ENCODE measurements around the gene BAIAP2. TPM values are rescaled to one million over a fixed set of nuclear protein-coding genes. Genes with fewer than 3 reads are reported as not detected.

Gene BAIAP2
- total RNA-seq, 1 donor from 2014 or later: 27.9 TPM

- no peak for DNase-seq
- Histone ChIP-seq H3K27ac (replicated peaks) (peak overlapping the region; percentile 84), H3K27me3 (ENCODE audit: low read depth) (no peaks in the 10 kb centered on the region), H3K36me3 (no peaks in the 10 kb centered on the region), H3K9me3 (replicated peaks) (no peaks in the 10 kb centered on the region), H3K4me3 (no peak overlapping the region), H3K4me1 (peaks cover 84% of the 10 kb centered on the region)
- intact Hi-C loops (cut with micrococcal nuclease): no loop called here
- TF ChIP-seq, protein P1, sequence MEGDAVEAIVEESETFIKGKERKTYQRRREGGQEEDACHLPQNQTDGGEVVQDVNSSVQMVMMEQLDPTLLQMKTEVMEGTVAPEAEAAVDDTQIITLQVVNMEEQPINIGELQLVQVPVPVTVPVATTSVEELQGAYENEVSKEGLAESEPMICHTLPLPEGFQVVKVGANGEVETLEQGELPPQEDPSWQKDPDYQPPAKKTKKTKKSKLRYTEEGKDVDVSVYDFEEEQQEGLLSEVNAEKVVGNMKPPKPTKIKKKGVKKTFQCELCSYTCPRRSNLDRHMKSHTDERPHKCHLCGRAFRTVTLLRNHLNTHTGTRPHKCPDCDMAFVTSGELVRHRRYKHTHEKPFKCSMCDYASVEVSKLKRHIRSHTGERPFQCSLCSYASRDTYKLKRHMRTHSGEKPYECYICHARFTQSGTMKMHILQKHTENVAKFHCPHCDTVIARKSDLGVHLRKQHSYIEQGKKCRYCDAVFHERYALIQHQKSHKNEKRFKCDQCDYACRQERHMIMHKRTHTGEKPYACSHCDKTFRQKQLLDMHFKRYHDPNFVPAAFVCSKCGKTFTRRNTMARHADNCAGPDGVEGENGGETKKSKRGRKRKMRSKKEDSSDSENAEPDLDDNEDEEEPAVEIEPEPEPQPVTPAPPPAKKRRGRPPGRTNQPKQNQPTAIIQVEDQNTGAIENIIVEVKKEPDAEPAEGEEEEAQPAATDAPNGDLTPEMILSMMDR (IDR thresholded peaks at IDR 0.05; ENCODE audit: borderline replicate concordance): no peak
Measured at GRCh38 chr17:81050645-81051625, 16.0 kb downstream of the BAIAP2 start.

GRCh38 chr17:81052199-81052997, 17.4 kb downstream of the BAIAP2 start:
- Histone ChIP-seq H3K27me3 (ENCODE audit: low read depth) (no peaks in the 10 kb centered on the region), H3K27ac (replicated peaks) (peak overlapping the region; percentile 84), H3K36me3 (no peaks in the 10 kb centered on the region), H3K4me1 (peaks cover 84% of the 10 kb centered on the region), H3K9me3 (replicated peaks) (no peaks in the 10 kb centered on the region), H3K4me3 (peak overlapping the region; percentile 39)
- TF ChIP-seq, protein P1 (IDR thresholded peaks at IDR 0.05; ENCODE audit: borderline replicate concordance): no peak
- intact Hi-C loops (cut with micrococcal nuclease): no loop called here
- DNase-seq: no peak

DNA sequence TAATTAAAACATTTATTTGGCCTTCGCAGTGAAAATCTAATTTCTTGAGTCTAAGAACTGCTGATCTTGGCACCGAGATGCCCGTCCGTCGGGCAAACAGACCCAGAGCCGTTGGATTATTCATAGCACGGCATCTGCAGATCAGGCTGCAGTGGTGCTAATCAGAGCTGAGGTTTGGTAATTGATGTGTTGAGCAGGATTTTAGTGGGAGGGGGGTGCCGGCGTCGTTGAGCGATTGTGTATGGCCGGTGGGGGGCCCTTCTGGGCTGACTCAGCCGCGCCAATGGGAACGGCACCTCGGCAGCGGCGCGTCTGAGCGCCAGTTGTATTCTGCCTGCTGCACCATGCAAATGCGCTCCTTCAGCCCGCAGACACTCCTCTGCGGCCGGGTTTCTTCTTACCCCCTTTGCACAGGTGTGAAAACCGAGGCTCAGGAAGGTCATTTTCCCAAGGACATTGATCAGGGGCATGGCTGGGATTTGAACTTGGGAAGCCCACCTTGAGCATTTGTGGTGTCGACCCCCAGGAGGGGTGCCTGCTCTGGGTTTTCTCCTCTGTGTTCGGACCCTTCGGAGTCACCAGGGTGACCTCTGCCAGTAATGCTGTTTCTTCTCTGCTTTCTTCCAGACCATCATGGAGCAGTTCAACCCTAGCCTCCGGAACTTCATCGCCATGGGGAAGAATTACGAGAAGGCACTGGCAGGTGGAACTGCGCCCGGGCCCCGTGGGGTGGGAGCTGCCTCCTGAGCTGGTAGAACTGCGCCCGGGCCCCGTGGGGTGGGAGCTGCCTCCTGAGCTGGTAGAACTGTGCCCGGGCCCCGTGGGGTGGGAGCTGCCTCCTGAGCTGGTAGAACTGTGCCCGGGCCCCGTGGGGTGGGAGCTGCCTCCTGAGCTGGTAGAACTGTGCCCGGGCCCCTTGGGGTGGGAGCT, 18.4 kb downstream of the BAIAP2 start:
- TF ChIP-seq, protein P1 (IDR thresholded peaks at IDR 0.05; ENCODE audit: borderline replicate concordance): no peak
- intact Hi-C loops (cut with micrococcal nuclease): no loop called here

DNA sequence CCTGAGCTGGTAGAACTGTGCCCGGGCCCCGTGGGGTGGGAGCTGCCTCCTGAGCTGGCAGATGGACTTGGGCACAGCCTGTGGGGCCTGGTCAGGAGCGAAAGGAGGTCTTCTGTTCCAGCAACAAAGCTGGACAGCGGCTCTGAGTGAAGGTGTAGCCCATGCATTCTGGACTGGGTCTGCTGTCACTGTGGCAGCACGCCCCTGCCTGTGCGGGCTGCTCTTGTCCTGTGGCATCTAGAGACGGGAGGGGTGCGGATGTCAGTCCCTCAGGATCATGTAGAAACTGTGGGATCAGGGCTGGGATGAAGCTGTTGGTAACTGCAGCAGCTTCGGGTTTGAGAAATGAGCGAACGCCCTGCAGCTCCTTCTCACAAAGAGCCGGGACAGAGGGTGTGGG, 19.4 kb downstream of the BAIAP2 start:
- TF ChIP-seq, protein P1 (IDR thresholded peaks at IDR 0.05; ENCODE audit: borderline replicate concordance): no peak
- Histone ChIP-seq H3K4me1 (peaks cover 85% of the 10 kb centered on the region), H3K9me3 (replicated peaks) (no peaks in the 10 kb centered on the region), H3K4me3 (no peak overlapping the region), H3K36me3 (peaks cover 9% of the 10 kb centered on the region), H3K27me3 (ENCODE audit: low read depth) (no peaks in the 10 kb centered on the region), H3K27ac (replicated peaks) (no peak overlapping the region)
- intact Hi-C loops (cut with micrococcal nuclease): no loop called here
- no peak for DNase-seq

More for the DNA sequence above, 18.4 kb downstream of the BAIAP2 start:
- Histone ChIP-seq H3K36me3 (no peaks in the 10 kb centered on the region), H3K4me3 (peak overlapping the region; percentile 39), H3K27me3 (ENCODE audit: low read depth) (no peaks in the 10 kb centered on the region), H3K9me3 (replicated peaks) (no peaks in the 10 kb centered on the region), H3K27ac (replicated peaks) (peak overlapping the region; percentile 84), H3K4me1 (peaks cover 85% of the 10 kb centered on the region)
- no peak for DNase-seq

Data from left ventricle myocardium inferior (tissue), 1 donor.